HCT116 (cell line): ENCODE results near the gene CCND2. TPM values are rescaled to one million over a fixed set of nuclear protein-coding genes. Genes with fewer than 3 reads are reported as not detected.

Experiments used
- ATAC-seq: fragments of 200-7000 bp; cut with Tn5 transposase; 2 replicates; pipeline ENCODE4 v1.9.1; 2020; ENCODE audit warnings: mild to moderate bottlenecking, moderate library complexity
- BruUV-seq: library from RNA; stranded (reverse); fragments of 400-500 nt; replicated peaks from 2 replicates; lab custom pipeline; 2021; lab: Mats Ljungman, UMichigan
- CTCF ChIA-PET: fragments of 300-600 bp; sonication (Branson Sonifier 250); formaldehyde crosslinking; loops from one replicate; lab custom pipeline; 2021; ENCODE audit warnings: antibody characterized with exemption; lab: Charles Lee
- POLR2A ChIA-PET: fragments of 300-600, 350-600 bp; sonication (Branson Sonifier 250); formaldehyde crosslinking; loops from one replicate; lab custom pipeline; 2021; ENCODE audit warnings: antibody characterized with exemption; lab: Charles Lee
- RAD21 ChIA-PET, 2 experiments: fragments of 300-600 bp; sonication (Branson Sonifier 250); formaldehyde crosslinking; loops; one replicate each; lab custom pipeline; 2023; ENCODE audit warnings: low total read pairs in 2 of 2; ENCODE audit not compliant: uncharacterized antibody in 2 of 2, unreplicated experiment in 2 of 2, low non-redundant PET in 1 of 2; lab: Charles Lee
- DNase-seq: peaks from one replicate; pipeline ENCODE4 v3.0.0-alpha.2; 2010; ENCODE audit warnings: low read depth, low spot score
- H2AFZ ChIP-seq: fragments of 200-600 bp; shearing (Covaris generic), sonication (generic); 2 replicates; pipeline ENCODE4 v1.6.1; 2017; ENCODE audit warnings: low read depth, mixed run types, mixed read lengths, antibody characterized with exemption, low read length; ENCODE audit not compliant: poor library complexity, severe bottlenecking
- H3K27ac ChIP-seq: 2 replicates; pipeline ENCODE4 v1.5.1; 2012; ENCODE audit warnings: low read depth, low read length
- H3K27me3 ChIP-seq: fragments of 200-600 bp; sonication (generic); 2 replicates; pipeline ENCODE4 v1.6.1; 2016; ENCODE audit warnings: mixed run types, low read length, mixed read lengths; ENCODE audit not compliant: insufficient read depth
- H3K36me3 ChIP-seq, 2 experiments: fragments of 200-500 bp in 1 of 2; fragments of 200-600 bp in 1 of 2; sonication (Bioruptor generic) in 1 of 2; sonication (generic) in 1 of 2; 2 replicates each; pipeline versions ENCODE4 v1.5.1 to v1.6.1; 2014 to 2016; ENCODE audit warnings: low read length in 2 of 2, inconsistent platforms in 1 of 2, mixed read lengths in 1 of 2, mixed run types in 1 of 2; ENCODE audit not compliant: insufficient read depth in 2 of 2, control insufficient read depth in 1 of 2
- H3K4me1 ChIP-seq, 2 experiments: fragments of 200-600 bp in 1 of 2; sonication (generic) in 1 of 2; 2 replicates each; pipeline versions ENCODE4 v1.5.1 to v1.6.1; 2012 to 2017; ENCODE audit warnings: low read length in 2 of 2, inconsistent platforms in 1 of 2, mild to moderate bottlenecking in 1 of 2, mixed read lengths in 1 of 2, mixed run types in 1 of 2, moderate library complexity in 1 of 2; ENCODE audit not compliant: insufficient read depth in 2 of 2, control insufficient read depth in 1 of 2
- H3K4me2 ChIP-seq: fragments of 200-600 bp; sonication (generic); 2 replicates; pipeline ENCODE4 v1.6.1; 2017; ENCODE audit warnings: mixed run types, low read length, mixed read lengths
- H3K4me3 ChIP-seq, 2 experiments: fragments of 200-600 bp in 1 of 2; sonication (generic) in 1 of 2; replicated peaks in 1 of 2; 2 replicates each; pipeline ENCODE4 v1.5.1; 2011 to 2016; ENCODE audit warnings: low read length in 2 of 2, control low read depth in 1 of 2, low read depth in 1 of 2, mild to moderate bottlenecking in 1 of 2, mixed read lengths in 1 of 2, mixed run types in 1 of 2
- H3K79me2 ChIP-seq: fragments of 200-600 bp; sonication (generic); 2 replicates; pipeline ENCODE4 v1.6.1; 2017; ENCODE audit warnings: mild to moderate bottlenecking, mixed run types, low read length, moderate library complexity, mixed read lengths; ENCODE audit not compliant: insufficient read depth
- H3K9ac ChIP-seq: fragments of 200-600 bp; sonication (generic); 2 replicates; pipeline ENCODE4 v1.6.1; 2016; ENCODE audit warnings: low read length, mixed read lengths
- H3K9me2 ChIP-seq: fragments of 200-600 bp; sonication (generic), shearing (Covaris generic); 2 replicates; pipeline ENCODE4 v1.6.1; 2017; ENCODE audit warnings: mixed run types, mild to moderate bottlenecking, moderate library complexity; ENCODE audit not compliant: insufficient read depth
- H3K9me3 ChIP-seq, 2 experiments: fragments of 200-500 bp in 1 of 2; fragments of 200-600 bp in 1 of 2; sonication (Bioruptor generic) in 1 of 2; sonication (generic) in 1 of 2; 2 replicates each; pipeline ENCODE4 v1.6.1; 2014 to 2017; ENCODE audit warnings: low read length in 2 of 2, mixed read lengths in 2 of 2, inconsistent platforms in 1 of 2, low read depth in 1 of 2, mild to moderate bottlenecking in 1 of 2, mixed run types in 1 of 2, moderate library complexity in 1 of 2; ENCODE audit not compliant: control insufficient read depth in 1 of 2, insufficient read depth in 1 of 2
- H4K20me1 ChIP-seq: fragments of 200-600 bp; sonication (generic), shearing (Covaris generic); 2 replicates; pipeline ENCODE4 v1.6.1; 2017; ENCODE audit warnings: mixed run types, mild to moderate bottlenecking, moderate library complexity; ENCODE audit not compliant: insufficient read depth
- CTCF ChIP-seq, 3 experiments: fragments of 200-600 bp in 1 of 3; sonication (generic) in 1 of 3; IDR thresholded peaks in 2 of 3; conservative IDR thresholded peaks in 1 of 3; 2 replicates each; pipeline ENCODE4 v1.5.1; 2012 to 2017; ENCODE audit warnings: low read depth in 2 of 3, low read length in 2 of 3, antibody characterized with exemption in 1 of 3, borderline replicate concordance in 1 of 3, control low read depth in 1 of 3, mild to moderate bottlenecking in 1 of 3, mixed read lengths in 1 of 3, mixed run types in 1 of 3, moderate library complexity in 1 of 3; ENCODE audit not compliant: insufficient read depth in 1 of 3
- ELF1 ChIP-seq: IDR thresholded peaks from 2 replicates; pipeline ENCODE4 v1.6.1; 2012; ENCODE audit warnings: low read depth, borderline replicate concordance
- EZH2 ChIP-seq: fragments of 200-600 bp; sonication (generic); IDR thresholded peaks from 2 replicates; pipeline ENCODE4 v1.6.1; 2017; ENCODE audit warnings: antibody characterized with exemption, mixed run types
- EZH2phosphoT487 ChIP-seq: fragments of 200-600 bp; IDR thresholded peaks from 2 replicates; pipeline ENCODE4 v1.6.1; 2018; ENCODE audit warnings: antibody characterized with exemption, borderline replicate concordance
- FOSL1 ChIP-seq: IDR thresholded peaks from 2 replicates; pipeline ENCODE4 v1.6.1; 2012; ENCODE audit warnings: low read depth
- JUND ChIP-seq: IDR thresholded peaks from 2 replicates; pipeline ENCODE4 v1.6.1; 2012
- POLR2AphosphoS5 ChIP-seq: IDR thresholded peaks from 2 replicates; pipeline ENCODE4 v1.6.1; 2011; ENCODE audit warnings: mild to moderate bottlenecking, low read depth, low read length, moderate library complexity
- RAD21 ChIP-seq: IDR thresholded peaks from 2 replicates; pipeline ENCODE4 v1.6.1; 2012; ENCODE audit warnings: low read depth, mild to moderate bottlenecking
- intact Hi-C: fragments of 100-400 bp; cut with micrococcal nuclease; formaldehyde crosslinking; loops from 2 replicates; pipeline ENCODE4 v1.10.0; 2022
- total RNA-seq: library from RNA; stranded (reverse); gene quantifications from one replicate; pipeline ENCODE4 v1.2.1, GENCODE V29; 2021; ENCODE audit not compliant: unreplicated experiment

The CCND2 gene
- total RNA-seq, 1 experiment from 2014 or later, result 1.1 TPM

GRCh38 chr12:4282103-4282891 is 8.7 kb downstream of the CCND2 start:
- no peaks in the 10 kb centered on the region for H3K9me3 ChIP-seq
- H3K9me2 ChIP-seq, result no peaks in the 10 kb centered on the region
- TF ChIP-seq CTCF (IDR thresholded peaks at IDR 0.05 in 2 of 3, conservative IDR thresholded peaks at IDR 0.05 in 1 of 3; ENCODE audit: borderline replicate concordance in 1 of 3, insufficient read depth in 1 of 3, low read depth in 2 of 3, low read length in 2 of 3) (no peak), POLR2AphosphoS5 (no peak), JUND (no peak), EZH2 (no peak), EZH2phosphoT487 (no peak)
- DNase-seq (no peak), ATAC-seq (no peak)
- no peak overlapping the region for H3K9ac ChIP-seq
- H3K4me3 ChIP-seq, result no peak overlapping the region
- POLR2A ChIA-PET, result no interaction called here
- no peaks in the 10 kb centered on the region for H3K36me3 ChIP-seq
- H3K4me2 ChIP-seq, result no peak overlapping the region
- CTCF ChIA-PET, result no interaction called here
- no TSS peak for BruUV-seq
- intact Hi-C loops, result no loop called here
- no peaks in the 10 kb centered on the region; a peak in 1 of 4 replicates for H3K4me1 ChIP-seq
- H3K27me3 ChIP-seq, result 0 out of 2 replicates have a peak, but pooled peaks cover 6% of the 10 kb centered on the region
- RAD21 ChIA-PET, result no interaction called here
- H4K20me1 ChIP-seq, result no peaks in the 10 kb centered on the region
- H3K27ac ChIP-seq, result no peak overlapping the region
- no peaks in the 10 kb centered on the region for H3K79me2 ChIP-seq
- no peak overlapping the region for H2AFZ ChIP-seq

- DNase-seq (no peak), ATAC-seq (no peak)
- Histone ChIP-seq H3K4me2 (no peak overlapping the region), H3K9me3 (no peaks in the 10 kb centered on the region), H3K79me2 (no peaks in the 10 kb centered on the region), H2AFZ (no peak overlapping the region), H3K36me3 (no peaks in the 10 kb centered on the region), H3K9me2 (no peaks in the 10 kb centered on the region), H3K27ac (no peak overlapping the region), H4K20me1 (no peaks in the 10 kb centered on the region), H3K9ac (no peak overlapping the region), H3K27me3 (0 out of 2 replicates have a peak, but pooled peaks cover 6% of the 10 kb centered on the region), H3K4me3 (no peak overlapping the region), H3K4me1 (peaks cover 0 to 5% of the 10 kb centered on the region in 2 experiments; a peak in 1 of 4 replicates)
- no TSS peak for BruUV-seq
- POLR2A ChIA-PET, result no interaction called here
- TF ChIP-seq RAD21 (no peak), CTCF (IDR thresholded peaks at IDR 0.05 in 2 of 3, conservative IDR thresholded peaks at IDR 0.05 in 1 of 3; ENCODE audit: borderline replicate concordance in 1 of 3, insufficient read depth in 1 of 3, low read depth in 2 of 3, low read length in 2 of 3) (no peak), FOSL1 (no peak), ELF1 (no peak)
- intact Hi-C loops, result no loop called here
- RAD21 ChIA-PET, result no interaction called here
- CTCF ChIA-PET, result no interaction called here
Measured at GRCh38 chr12:4282892-4283511, 9.4 kb downstream of the CCND2 start.
